Mesodermal cell (in vitro differentiated cells): ENCODE data around the gene NRXN2.
A peak's percentile ranks its signal among the peaks of the same experiment; 100 is the strongest.

Experiments
- H3K27ac ChIP-seq: 2 replicates; pipeline ENCODE4 v1.7.0; 2013; ENCODE audit warnings: mild to moderate bottlenecking, low read depth, low read length, moderate library complexity; ENCODE audit not compliant: severe bottlenecking
- H3K36me3 ChIP-seq: 2 replicates; pipeline ENCODE4 v1.7.1; 2013; ENCODE audit warnings: mild to moderate bottlenecking, low read length, moderate library complexity; ENCODE audit not compliant: control insufficient read depth, insufficient read depth
- H3K4me1 ChIP-seq: one replicate; pipeline ENCODE4 v1.7.1; 2013; ENCODE audit warnings: mild to moderate bottlenecking, low read length; ENCODE audit not compliant: insufficient read depth, control insufficient read depth, poor library complexity, severe bottlenecking
- H3K4me3 ChIP-seq: 2 replicates; pipeline ENCODE4 v1.7.0; 2013; ENCODE audit warnings: low read length, control low read depth, mild to moderate bottlenecking; ENCODE audit not compliant: insufficient read depth, poor library complexity, severe bottlenecking; ENCODE audit errors: extremely low read depth
- H3K9me3 ChIP-seq: 2 replicates; pipeline ENCODE4 v1.7.1; 2013; ENCODE audit warnings: mild to moderate bottlenecking, low read length, moderate library complexity; ENCODE audit not compliant: control insufficient read depth
- WGBS, 2 experiments: methylation state at CpG; one replicate each; pipeline ENCODE4 v1.1.5; 2013; ENCODE audit warnings: missing lambda C conversion rate in 2 of 2; ENCODE audit not compliant: insufficient coverage in 2 of 2; 5-methylcytosine and 5-hydroxymethylcytosine counted together

NRXN2 gene

DNA sequence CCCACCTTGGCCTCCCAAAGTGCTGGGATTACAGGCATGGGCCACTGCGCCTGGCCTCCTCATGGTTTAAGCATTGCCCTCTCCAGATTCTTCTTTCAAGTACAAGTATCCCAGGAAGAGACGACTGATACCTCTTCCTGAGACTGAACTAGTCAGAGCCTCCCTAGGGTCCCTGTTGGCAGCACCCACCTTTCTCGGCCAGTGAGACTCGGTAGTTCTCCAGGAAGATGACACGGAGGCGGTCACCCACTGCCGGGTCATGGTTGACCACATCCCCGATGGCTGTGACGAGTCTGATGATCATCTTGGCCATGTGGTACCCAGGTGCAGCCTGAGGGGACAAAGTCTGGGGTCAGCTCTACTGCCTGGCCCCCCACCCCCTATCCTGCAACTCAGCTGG, 28.1 kb upstream of the NRXN2 start:
- Histone ChIP-seq H3K36me3 (no peaks in the 10 kb centered on the region), H3K4me3 (no peak overlapping the region), H3K27ac (no peak overlapping the region), H3K4me1 (no peaks in the 10 kb centered on the region), H3K9me3 (no peaks in the 10 kb centered on the region)
- 92 to 98% methylated on average over 9 of the region's 9 CpGs for WGBS, 2 experiments

DNA sequence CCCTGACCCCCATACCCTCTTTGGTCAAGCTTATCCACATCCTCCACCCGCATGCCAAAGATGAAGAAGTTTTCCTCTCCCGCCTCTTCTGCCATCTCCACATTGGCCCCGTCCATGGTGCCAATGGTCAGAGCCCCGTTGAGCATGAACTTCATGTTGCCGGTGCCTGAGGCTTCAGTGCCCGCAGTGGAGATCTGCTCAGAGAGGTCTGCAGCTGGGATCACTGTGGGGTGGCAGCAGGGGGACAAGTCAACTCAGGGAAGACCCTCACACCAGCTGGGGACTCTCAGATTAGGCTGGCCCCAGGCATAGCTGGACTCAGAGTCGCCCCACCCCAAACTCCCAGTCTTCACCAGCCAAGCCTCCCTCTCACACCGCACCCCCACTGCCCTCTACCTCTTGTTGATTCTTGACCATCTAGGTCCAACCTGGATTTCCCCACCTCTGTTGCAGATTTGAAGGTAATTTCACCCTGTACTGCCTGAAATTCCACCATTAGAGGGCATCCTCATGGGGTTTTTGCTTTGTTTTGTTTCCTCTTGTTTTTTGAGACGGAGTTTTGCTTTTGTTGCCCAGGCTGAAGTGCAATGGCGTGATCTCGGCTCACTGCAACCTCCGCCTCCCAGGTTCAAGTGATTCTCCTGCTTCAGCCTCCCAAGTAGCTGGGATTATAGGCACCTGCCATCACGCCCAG, 27.5 kb upstream of the NRXN2 start:
- no peaks in the 10 kb centered on the region for H3K36me3 ChIP-seq

DNA sequence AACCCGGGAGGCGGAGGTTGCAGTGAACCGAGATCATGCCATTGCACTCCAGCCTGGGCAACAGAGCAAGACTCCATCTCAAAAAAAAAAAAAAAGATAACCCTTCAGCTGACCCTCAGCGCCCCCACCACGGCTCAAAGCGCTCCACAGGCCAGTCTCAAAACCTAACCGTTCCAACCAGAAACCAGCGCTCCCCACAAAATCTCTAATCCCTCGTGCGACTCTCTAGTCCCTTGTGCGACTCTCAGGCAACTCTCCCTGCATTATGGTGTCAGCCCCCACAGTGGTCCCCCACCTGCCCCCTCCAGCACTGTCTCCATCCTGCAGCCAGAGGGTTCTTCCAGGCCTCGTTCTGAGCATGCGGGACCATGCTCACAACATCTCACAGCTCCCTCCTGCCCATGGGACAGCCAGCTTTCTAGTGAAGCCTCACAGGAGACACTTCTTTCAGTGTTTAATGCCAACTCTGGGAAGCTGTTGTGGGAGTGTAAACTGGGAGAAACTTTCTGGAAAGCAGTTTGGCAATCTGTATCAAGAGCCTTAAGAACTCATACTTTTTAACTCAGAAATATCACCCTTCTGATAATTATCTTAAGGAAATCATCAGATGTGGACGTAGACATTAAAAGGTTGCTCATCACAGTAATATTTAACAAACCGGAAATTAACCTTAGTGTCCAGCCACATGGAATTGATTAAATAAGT, 25.1 kb upstream of the NRXN2 start:
- H3K27ac ChIP-seq: no peak overlapping the region
- H3K9me3 ChIP-seq: no peaks in the 10 kb centered on the region
- WGBS, 2 experiments: 83 to 90% methylated on average over 6 to 11 of the region's 15 CpGs

More for the DNA sequence above, 27.5 kb upstream of the NRXN2 start:
- Histone ChIP-seq H3K4me1 (peaks cover under 1% of the 10 kb centered on the region), H3K4me3 (no peak overlapping the region), H3K9me3 (no peaks in the 10 kb centered on the region), H3K27ac (no peak overlapping the region)
- WGBS, 2 experiments: 92 to 94% methylated on average over 8 to 10 of the region's 13 CpGs

DNA sequence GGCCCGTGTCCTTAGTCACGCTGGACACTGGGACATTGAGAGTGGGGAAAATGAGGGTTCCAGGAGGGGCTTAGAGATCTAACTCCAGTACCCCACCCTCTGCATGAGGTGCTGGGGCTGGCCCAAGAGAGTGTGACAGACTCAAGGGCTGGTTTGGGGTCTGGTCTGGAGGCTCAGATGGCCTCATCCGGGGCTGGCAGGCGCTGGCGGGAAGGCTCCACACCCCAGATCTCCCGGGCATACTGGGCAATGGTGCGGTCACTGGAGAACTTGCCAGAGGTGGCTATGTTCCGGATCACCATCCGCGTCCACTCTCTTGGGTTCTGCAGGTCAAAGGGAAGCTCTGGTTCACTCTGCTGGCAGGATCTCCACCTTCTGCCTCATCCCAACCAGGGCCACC, 23.5 kb upstream of the NRXN2 start:
- H3K4me3 ChIP-seq: no peak overlapping the region
- H3K9me3 ChIP-seq: no peaks in the 10 kb centered on the region
- WGBS, 2 experiments: 92% methylated on average over 9 to 10 of the region's 10 CpGs
- H3K36me3 ChIP-seq: no peaks in the 10 kb centered on the region
- peaks cover 5% of the 10 kb centered on the region for H3K4me1 ChIP-seq
- no peak overlapping the region for H3K27ac ChIP-seq

More for the DNA sequence above, 25.1 kb upstream of the NRXN2 start:
- no peak overlapping the region for H3K4me3 ChIP-seq
- H3K4me1 ChIP-seq: peaks cover 5% of the 10 kb centered on the region
- no peaks in the 10 kb centered on the region for H3K36me3 ChIP-seq

- H3K4me1 ChIP-seq: peaks cover 5% of the 10 kb centered on the region
- 1 to 2% methylated on average over 33 to 37 of the region's 52 CpGs for WGBS, 2 experiments
- peak overlapping the region; percentile 44 for H3K4me3 ChIP-seq
- H3K27ac ChIP-seq: no peak overlapping the region
- no peaks in the 10 kb centered on the region for H3K36me3 ChIP-seq
- no peaks in the 10 kb centered on the region for H3K9me3 ChIP-seq
Measured at GRCh38 chr11:64745521-64746328, 22.7 kb upstream of the NRXN2 start.

DNA sequence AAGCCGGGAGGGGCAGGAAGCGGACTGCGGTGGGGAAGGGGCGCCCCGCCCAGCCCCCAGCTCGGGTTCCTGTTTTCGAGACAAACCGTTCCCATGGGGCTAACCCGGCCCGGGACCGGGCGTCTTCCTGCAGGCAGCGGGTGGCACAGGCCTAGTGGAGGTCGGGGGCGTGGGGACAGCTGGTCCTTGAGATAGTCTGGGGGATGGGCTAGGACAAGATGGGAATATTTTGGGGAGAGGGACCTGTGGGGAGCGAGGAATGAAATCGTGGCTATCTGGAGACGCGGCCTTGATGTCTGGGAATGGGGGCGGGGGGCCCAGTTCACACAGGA, 22.2 kb upstream of the NRXN2 start:
- Histone ChIP-seq H3K4me3 (peak overlapping the region; percentile 44), H3K36me3 (no peaks in the 10 kb centered on the region), H3K9me3 (no peaks in the 10 kb centered on the region), H3K4me1 (peaks cover 5% of the 10 kb centered on the region), H3K27ac (no peak overlapping the region)
- WGBS, 2 experiments: 0 to 1% methylated on average over 18 to 20 of the region's 20 CpGs

GRCh38 chr11:64744544-64745188, 21.7 kb upstream of the NRXN2 start:
- Histone ChIP-seq H3K4me3 (peak overlapping the region; percentile 44), H3K27ac (no peak overlapping the region)
- 1% methylated on average over 18 to 20 of the region's 89 CpGs for WGBS, 2 experiments

GRCh38 chr11:64743591-64744543, 20.9 kb upstream of the NRXN2 start, which contains the start of gene RASGRP2:
Gene RASGRP2 (minus strand): TSS chr11:64744142. CDS start chr11:64742866, 1,276 bp downstream.
- H3K9me3 ChIP-seq: no peaks in the 10 kb centered on the region
- H3K4me3 ChIP-seq: peak within 1 kb of the TSS; percentile 44
- peaks cover 5% of the 10 kb centered on the region for H3K4me1 ChIP-seq
- no peak within 1 kb of the TSS for H3K27ac ChIP-seq
- no peaks in the 10 kb centered on the region for H3K36me3 ChIP-seq
- 4 to 7% methylated on average over 44 to 53 of the region's 57 CpGs for WGBS, 2 experiments

More at GRCh38 chr11:64744544-64745188, 21.7 kb upstream of the NRXN2 start:
- Histone ChIP-seq H3K36me3 (no peaks in the 10 kb centered on the region), H3K9me3 (no peaks in the 10 kb centered on the region), H3K4me1 (peaks cover 5% of the 10 kb centered on the region)

DNA sequence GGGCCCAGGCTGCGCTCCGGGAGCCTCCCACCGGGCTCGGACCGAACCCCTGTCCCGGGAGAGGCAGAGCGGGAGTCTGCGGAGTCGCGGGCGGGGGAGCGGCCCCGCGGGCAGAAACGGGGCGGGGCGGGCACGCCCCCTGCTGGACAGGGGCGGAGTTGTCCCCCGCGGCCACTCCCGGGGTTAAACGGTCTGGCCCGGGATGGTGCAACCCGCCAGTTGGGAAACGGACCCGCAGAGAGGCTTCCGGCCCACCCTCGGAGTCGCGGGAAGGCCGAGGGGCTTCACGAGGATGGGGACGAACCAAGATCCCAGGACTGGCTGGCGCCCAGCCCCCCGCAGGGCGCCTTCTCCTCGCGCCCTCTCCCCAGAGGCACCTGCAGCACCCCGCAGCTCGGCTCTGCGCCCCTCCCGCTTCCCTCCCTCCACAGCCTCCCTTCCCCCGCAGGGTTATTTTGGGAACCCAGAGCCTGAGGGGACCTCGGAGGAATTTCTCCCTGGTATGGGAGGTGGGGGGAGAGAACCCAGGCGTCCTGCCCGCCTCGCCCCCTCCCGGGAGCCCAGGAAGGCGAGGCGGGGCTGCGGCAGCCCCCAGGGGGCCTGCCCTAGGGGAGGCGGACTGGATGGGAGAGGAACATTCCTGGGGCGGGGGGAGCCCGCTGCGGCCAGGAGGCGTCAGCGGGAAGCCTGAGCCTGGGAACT, 20.0 kb upstream of the NRXN2 start:
- H3K9me3 ChIP-seq: no peaks in the 10 kb centered on the region
- no peak overlapping the region for H3K27ac ChIP-seq
- no peaks in the 10 kb centered on the region for H3K36me3 ChIP-seq
- peak overlapping the region; percentile 35 for H3K4me3 ChIP-seq
- 1% methylated on average over 35 to 48 of the region's 58 CpGs for WGBS, 2 experiments
- H3K4me1 ChIP-seq: peaks cover 5% of the 10 kb centered on the region
